A549 (cell line): ENCODE data around the gene AWAT2.

Experiments used
- EP300 ChIP-seq, 2 experiments: fragments of >200 bp; sonication (Bioruptor Twin); formaldehyde crosslinking; IDR thresholded peaks; 2 replicates in 1 of 2; 3 replicates in 1 of 2; pipeline ENCODE4 v1.6.1; 2016 to 2017
- ESRRA ChIP-seq: fragments of 150-350 bp; IDR thresholded peaks from 2 replicates; pipeline ENCODE4 v1.6.1; 2014; ENCODE audit warnings: mild to moderate bottlenecking, low read length, borderline replicate concordance
- HOXB13 ChIP-seq: fragments of 250-450 bp; sonication (Bioruptor Pico); IDR thresholded peaks from 2 replicates; pipeline ENCODE4 v1.5.0; 2020; ENCODE audit warnings: low read depth, mild to moderate bottlenecking, moderate library complexity
- KDM1A ChIP-seq: fragments of 200-600 bp; sonication (generic); IDR thresholded peaks from 2 replicates; pipeline ENCODE4 v1.6.1; 2016; ENCODE audit warnings: low read depth, mild to moderate bottlenecking
- TF ChIP-seq, protein P1 (sequence below): fragments of >200 bp; sonication (Bioruptor Twin); formaldehyde crosslinking; IDR thresholded peaks from 3 replicates; pipeline ENCODE4 v1.5.1; 2016

GRCh38 chrX:70049406-70049805, 332 bp downstream of the AWAT2 start:
- TF ChIP-seq, protein P1, sequence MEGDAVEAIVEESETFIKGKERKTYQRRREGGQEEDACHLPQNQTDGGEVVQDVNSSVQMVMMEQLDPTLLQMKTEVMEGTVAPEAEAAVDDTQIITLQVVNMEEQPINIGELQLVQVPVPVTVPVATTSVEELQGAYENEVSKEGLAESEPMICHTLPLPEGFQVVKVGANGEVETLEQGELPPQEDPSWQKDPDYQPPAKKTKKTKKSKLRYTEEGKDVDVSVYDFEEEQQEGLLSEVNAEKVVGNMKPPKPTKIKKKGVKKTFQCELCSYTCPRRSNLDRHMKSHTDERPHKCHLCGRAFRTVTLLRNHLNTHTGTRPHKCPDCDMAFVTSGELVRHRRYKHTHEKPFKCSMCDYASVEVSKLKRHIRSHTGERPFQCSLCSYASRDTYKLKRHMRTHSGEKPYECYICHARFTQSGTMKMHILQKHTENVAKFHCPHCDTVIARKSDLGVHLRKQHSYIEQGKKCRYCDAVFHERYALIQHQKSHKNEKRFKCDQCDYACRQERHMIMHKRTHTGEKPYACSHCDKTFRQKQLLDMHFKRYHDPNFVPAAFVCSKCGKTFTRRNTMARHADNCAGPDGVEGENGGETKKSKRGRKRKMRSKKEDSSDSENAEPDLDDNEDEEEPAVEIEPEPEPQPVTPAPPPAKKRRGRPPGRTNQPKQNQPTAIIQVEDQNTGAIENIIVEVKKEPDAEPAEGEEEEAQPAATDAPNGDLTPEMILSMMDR = no peak
- TF ChIP-seq HOXB13 (CRISPR knock-in tag) = no peak
- no peak for TF ChIP-seq KDM1A
- no peak for TF ChIP-seq EP300 (IDR thresholded peaks at IDR 0.05)
- TF ChIP-seq ESRRA = no peak
